ENCODE data around the gene FIZ1. TPM values are rescaled to one million over a fixed set of nuclear protein-coding genes. Genes with fewer than 3 reads are reported as not detected.

Gene FIZ1
- total and polyA plus RNA-seq, 2 experiments from 2014 or later = 5.4 to 10.1 TPM

Other genes with a start within 250 kb of the FIZ1 start
- 2.7 and 2.9 TPM in 2 replicates for gene COX6B2, start 244.8 kb downstream of the FIZ1 start, total RNA-seq (2014; rRNA removed; shearing (Covaris generic))
- gene COX6B2, start 244.8 kb downstream of the FIZ1 start, polyA plus RNA-seq (2016; fragmentation: Nextera tagmentation; extraction: Ambion mirVana) = 5.3 and 5.7 TPM in 2 replicates
- gene GARIN5B, start 236.3 kb downstream of the FIZ1 start, total RNA-seq (2014; rRNA removed; shearing (Covaris generic)) = not detected in 2 replicates
- gene GARIN5B, start 236.3 kb downstream of the FIZ1 start, polyA plus RNA-seq (2016; fragmentation: Nextera tagmentation; extraction: Ambion mirVana) = not detected in 2 replicates
- gene IL11, start 229.1 kb downstream of the FIZ1 start, total RNA-seq (2014; rRNA removed; shearing (Covaris generic)) = 1.1 and 2.2 TPM in 2 replicates
- 0.58 and 1.7 TPM in 2 replicates for gene IL11, start 229.1 kb downstream of the FIZ1 start, polyA plus RNA-seq (2016; fragmentation: Nextera tagmentation; extraction: Ambion mirVana)
- not detected in 2 replicates for gene TMEM190, start 222.7 kb downstream of the FIZ1 start, total RNA-seq (2014; rRNA removed; shearing (Covaris generic))
- gene TMEM190, start 222.7 kb downstream of the FIZ1 start, polyA plus RNA-seq (2016; fragmentation: Nextera tagmentation; extraction: Ambion mirVana) = 4.2 and 4.8 TPM in 2 replicates
- gene TMEM238, start 215.2 kb downstream of the FIZ1 start, total RNA-seq (2014; rRNA removed; shearing (Covaris generic)) = 4.1 and 7.5 TPM in 2 replicates
- 0.55 and 0.59 TPM in 2 replicates for gene TMEM238, start 215.2 kb downstream of the FIZ1 start, polyA plus RNA-seq (2016; fragmentation: Nextera tagmentation; extraction: Ambion mirVana)
- gene RPL28, start 213.6 kb downstream of the FIZ1 start, total RNA-seq (2014; rRNA removed; shearing (Covaris generic)) = 463 and 737 TPM in 2 replicates
- gene RPL28, start 213.6 kb downstream of the FIZ1 start, polyA plus RNA-seq (2016; fragmentation: Nextera tagmentation; extraction: Ambion mirVana) = 1,528 and 1,802 TPM in 2 replicates
- gene UBE2S, start 191.7 kb downstream of the FIZ1 start, total RNA-seq (2014; rRNA removed; shearing (Covaris generic)) = 363 and 469 TPM in 2 replicates
- gene UBE2S, start 191.7 kb downstream of the FIZ1 start, polyA plus RNA-seq (2016; fragmentation: Nextera tagmentation; extraction: Ambion mirVana) = 523 and 533 TPM in 2 replicates
- gene SHISA7, start 156.2 kb downstream of the FIZ1 start, total RNA-seq (2014; rRNA removed; shearing (Covaris generic)) = 1.4 and 1.6 TPM in 2 replicates
- gene SHISA7, start 156.2 kb downstream of the FIZ1 start, polyA plus RNA-seq (2016; fragmentation: Nextera tagmentation; extraction: Ambion mirVana) = 0.32 and 0.37 TPM in 2 replicates
- 82.1 and 85.2 TPM in 2 replicates for gene ISOC2, start 137.9 kb downstream of the FIZ1 start, total RNA-seq (2014; rRNA removed; shearing (Covaris generic))
- 62.6 and 76.5 TPM in 2 replicates for gene ISOC2, start 137.9 kb downstream of the FIZ1 start, polyA plus RNA-seq (2016; fragmentation: Nextera tagmentation; extraction: Ambion mirVana)
- 0.85 and 1.7 TPM in 2 replicates for gene C19orf85, start 134.8 kb downstream of the FIZ1 start, total RNA-seq (2014; rRNA removed; shearing (Covaris generic))
- gene C19orf85, start 134.8 kb downstream of the FIZ1 start, polyA plus RNA-seq (2016; fragmentation: Nextera tagmentation; extraction: Ambion mirVana) = 2.1 and 3.4 TPM in 2 replicates
- gene ZNF628, start 122.9 kb downstream of the FIZ1 start, total RNA-seq (2014; rRNA removed; shearing (Covaris generic)) = 10.7 and 12.7 TPM in 2 replicates
- gene ZNF628, start 122.9 kb downstream of the FIZ1 start, polyA plus RNA-seq (2016; fragmentation: Nextera tagmentation; extraction: Ambion mirVana) = 3.9 and 4.9 TPM in 2 replicates
- gene NAT14, start 114.3 kb downstream of the FIZ1 start, total RNA-seq (2014; rRNA removed; shearing (Covaris generic)) = 25.4 and 27.8 TPM in 2 replicates
- 39.6 and 45.5 TPM in 2 replicates for gene NAT14, start 114.3 kb downstream of the FIZ1 start, polyA plus RNA-seq (2016; fragmentation: Nextera tagmentation; extraction: Ambion mirVana)
- gene SSC5D, start 111.1 kb downstream of the FIZ1 start, total RNA-seq (2014; rRNA removed; shearing (Covaris generic)) = 0.69 and 1.2 TPM in 2 replicates
- gene SSC5D, start 111.1 kb downstream of the FIZ1 start, polyA plus RNA-seq (2016; fragmentation: Nextera tagmentation; extraction: Ambion mirVana) = 0.14 and 0.23 TPM in 2 replicates
- gene SBK2, start 62.4 kb downstream of the FIZ1 start, total RNA-seq (2014; rRNA removed; shearing (Covaris generic)) = 2.0 and 3.5 TPM in 2 replicates
- gene SBK2, start 62.4 kb downstream of the FIZ1 start, polyA plus RNA-seq (2016; fragmentation: Nextera tagmentation; extraction: Ambion mirVana) = 0.82 and 1.1 TPM in 2 replicates
- gene SBK3, start 54.0 kb downstream of the FIZ1 start, total RNA-seq (2014; rRNA removed; shearing (Covaris generic)) = 0.23 and 0.94 TPM in 2 replicates
- 0.27 and 0.80 TPM in 2 replicates for gene SBK3, start 54.0 kb downstream of the FIZ1 start, polyA plus RNA-seq (2016; fragmentation: Nextera tagmentation; extraction: Ambion mirVana)
- 8.4 and 12.2 TPM in 2 replicates for gene ZNF579, start 18.7 kb downstream of the FIZ1 start, total RNA-seq (2014; rRNA removed; shearing (Covaris generic))
- 7.3 and 8.6 TPM in 2 replicates for gene ZNF579, start 18.7 kb downstream of the FIZ1 start, polyA plus RNA-seq (2016; fragmentation: Nextera tagmentation; extraction: Ambion mirVana)
- 8.3 and 16.5 TPM in 2 replicates for gene ZNF524, start 771 bp upstream of the FIZ1 start, total RNA-seq (2014; rRNA removed; shearing (Covaris generic))
- gene ZNF524, start 771 bp upstream of the FIZ1 start, polyA plus RNA-seq (2016; fragmentation: Nextera tagmentation; extraction: Ambion mirVana) = 5.7 and 6.0 TPM in 2 replicates
- 10.3 and 12.1 TPM in 2 replicates for gene ZNF865, start 6.1 kb upstream of the FIZ1 start, total RNA-seq (2014; rRNA removed; shearing (Covaris generic))
- gene ZNF865, start 6.1 kb upstream of the FIZ1 start, polyA plus RNA-seq (2016; fragmentation: Nextera tagmentation; extraction: Ambion mirVana) = 2.2 and 2.4 TPM in 2 replicates
- 5.6 and 6.7 TPM in 2 replicates for gene ZNF784, start 25.0 kb upstream of the FIZ1 start, total RNA-seq (2014; rRNA removed; shearing (Covaris generic))
- gene ZNF784, start 25.0 kb upstream of the FIZ1 start, polyA plus RNA-seq (2016; fragmentation: Nextera tagmentation; extraction: Ambion mirVana) = 1.5 and 1.6 TPM in 2 replicates
- gene ZNF580, start 41.5 kb upstream of the FIZ1 start, total RNA-seq (2014; rRNA removed; shearing (Covaris generic)) = 10.9 and 18.7 TPM in 2 replicates
- 23.6 and 23.9 TPM in 2 replicates for gene ZNF580, start 41.5 kb upstream of the FIZ1 start, polyA plus RNA-seq (2016; fragmentation: Nextera tagmentation; extraction: Ambion mirVana)
- gene ZNF581, start 44.1 kb upstream of the FIZ1 start, total RNA-seq (2014; rRNA removed; shearing (Covaris generic)) = 67.2 and 87.6 TPM in 2 replicates
- 48.5 and 50.7 TPM in 2 replicates for gene ZNF581, start 44.1 kb upstream of the FIZ1 start, polyA plus RNA-seq (2016; fragmentation: Nextera tagmentation; extraction: Ambion mirVana)
- 8.2 and 12.0 TPM in 2 replicates for gene CCDC106, start 48.7 kb upstream of the FIZ1 start, total RNA-seq (2014; rRNA removed; shearing (Covaris generic))
- 17.6 and 19.9 TPM in 2 replicates for gene CCDC106, start 48.7 kb upstream of the FIZ1 start, polyA plus RNA-seq (2016; fragmentation: Nextera tagmentation; extraction: Ambion mirVana)
- gene U2AF2, start 55.5 kb upstream of the FIZ1 start, total RNA-seq (2014; rRNA removed; shearing (Covaris generic)) = 233 and 234 TPM in 2 replicates
- 73.1 and 75.2 TPM in 2 replicates for gene U2AF2, start 55.5 kb upstream of the FIZ1 start, polyA plus RNA-seq (2016; fragmentation: Nextera tagmentation; extraction: Ambion mirVana)
- 208 and 223 TPM in 2 replicates for gene EPN1, start 75.7 kb upstream of the FIZ1 start, total RNA-seq (2014; rRNA removed; shearing (Covaris generic))
- gene EPN1, start 75.7 kb upstream of the FIZ1 start, polyA plus RNA-seq (2016; fragmentation: Nextera tagmentation; extraction: Ambion mirVana) = 47.1 and 48.9 TPM in 2 replicates
- gene NLRP9, start 138.9 kb upstream of the FIZ1 start, total RNA-seq (2014; rRNA removed; shearing (Covaris generic)) = not detected in 2 replicates
- gene NLRP9, start 138.9 kb upstream of the FIZ1 start, polyA plus RNA-seq (2016; fragmentation: Nextera tagmentation; extraction: Ambion mirVana) = not detected in 2 replicates
- gene RFPL4A, start 159.6 kb upstream of the FIZ1 start, total RNA-seq (2014; rRNA removed; shearing (Covaris generic)) = not detected in 2 replicates
- not detected in 2 replicates for gene RFPL4A, start 159.6 kb upstream of the FIZ1 start, polyA plus RNA-seq (2016; fragmentation: Nextera tagmentation; extraction: Ambion mirVana)
- gene RFPL4AL1, start 169.6 kb upstream of the FIZ1 start, total RNA-seq (2014; rRNA removed; shearing (Covaris generic)) = not detected in 2 replicates
- not detected in 2 replicates for gene RFPL4AL1, start 169.6 kb upstream of the FIZ1 start, polyA plus RNA-seq (2016; fragmentation: Nextera tagmentation; extraction: Ambion mirVana)
- not detected in 2 replicates for gene NLRP11, start 232.5 kb upstream of the FIZ1 start, total RNA-seq (2014; rRNA removed; shearing (Covaris generic))
- gene NLRP11, start 232.5 kb upstream of the FIZ1 start, polyA plus RNA-seq (2016; fragmentation: Nextera tagmentation; extraction: Ambion mirVana) = not detected in 2 replicates
- 0.19 TPM in 1 of 2 replicates, not detected in the other for gene NLRP4, start 237.0 kb upstream of the FIZ1 start, total RNA-seq (2014; rRNA removed; shearing (Covaris generic))
- not detected in 2 replicates for gene NLRP4, start 237.0 kb upstream of the FIZ1 start, polyA plus RNA-seq (2016; fragmentation: Nextera tagmentation; extraction: Ambion mirVana)